Activated effector memory CD4-positive, alpha-beta T cell treated with Interleukin-2 at 50 U/mL for 16 hours (primary cell): ENCODE measurements around the gene NEIL1.
"Not testable (repeated sequence)": the region's sequence is repeated elsewhere in the genome, so short reads cannot be mapped to it uniquely, and the experiment has no call there.

Experiments
- DNase-seq: peaks from one replicate; pipeline ENCODE4 v3.0.0-alpha.2; 2020

The NEIL1 gene, protein sequence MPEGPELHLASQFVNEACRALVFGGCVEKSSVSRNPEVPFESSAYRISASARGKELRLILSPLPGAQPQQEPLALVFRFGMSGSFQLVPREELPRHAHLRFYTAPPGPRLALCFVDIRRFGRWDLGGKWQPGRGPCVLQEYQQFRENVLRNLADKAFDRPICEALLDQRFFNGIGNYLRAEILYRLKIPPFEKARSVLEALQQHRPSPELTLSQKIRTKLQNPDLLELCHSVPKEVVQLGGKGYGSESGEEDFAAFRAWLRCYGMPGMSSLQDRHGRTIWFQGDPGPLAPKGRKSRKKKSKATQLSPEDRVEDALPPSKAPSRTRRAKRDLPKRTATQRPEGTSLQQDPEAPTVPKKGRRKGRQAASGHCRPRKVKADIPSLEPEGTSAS

DNA sequence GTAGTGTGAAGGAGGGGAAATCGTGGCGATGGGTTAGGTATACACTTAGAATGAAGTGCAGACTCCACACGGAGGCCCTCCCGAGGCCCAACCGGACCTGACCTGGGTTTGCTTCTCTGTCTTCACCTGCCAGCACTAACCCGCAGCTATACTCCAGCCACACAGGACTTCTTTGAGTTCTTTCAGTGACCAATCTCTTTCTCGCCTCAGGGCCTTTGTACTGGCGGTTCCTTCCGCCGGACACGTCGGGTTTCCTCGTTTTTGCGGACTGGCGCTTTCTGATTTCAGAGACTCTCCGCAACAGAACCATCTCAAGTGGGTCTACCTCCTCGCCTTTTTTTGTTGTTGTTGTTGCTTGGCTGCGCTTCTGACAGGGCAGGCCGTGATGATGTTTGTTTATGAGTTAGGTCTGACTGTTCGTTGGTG, at the start of gene NEIL1:
Gene NEIL1, plus strand, starts transcription at position 244 of the 426 bp plus-strand sequence. CDS start 1,867 bp downstream, outside the sequence.
- DNase-seq, result no peak

- DNase-seq, result not testable (repeated sequence)
Measured at GRCh38 chr15:75298541-75299310, 48.1 kb upstream of the NEIL1 start.

DNA sequence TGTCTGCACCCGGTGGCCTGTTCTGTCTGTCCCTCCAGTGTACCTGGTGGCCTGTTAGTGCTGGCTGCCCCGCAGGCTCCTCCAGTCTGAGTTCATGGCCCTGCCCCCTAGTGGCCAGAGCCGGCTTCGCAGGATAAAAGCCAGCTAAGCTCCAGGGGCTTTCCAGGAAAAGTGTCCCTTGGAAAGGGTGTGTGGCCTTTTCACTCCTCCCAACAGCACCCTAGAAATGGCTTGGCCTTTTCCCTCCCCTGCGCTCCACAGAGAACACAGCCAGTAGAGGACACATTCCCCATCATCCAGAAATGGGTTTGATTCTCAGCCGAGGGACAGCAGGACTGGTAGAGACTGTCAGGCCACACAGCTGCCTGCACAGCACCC, 47.5 kb upstream of the NEIL1 start:
- peak; percentile 53 for DNase-seq

DNA sequence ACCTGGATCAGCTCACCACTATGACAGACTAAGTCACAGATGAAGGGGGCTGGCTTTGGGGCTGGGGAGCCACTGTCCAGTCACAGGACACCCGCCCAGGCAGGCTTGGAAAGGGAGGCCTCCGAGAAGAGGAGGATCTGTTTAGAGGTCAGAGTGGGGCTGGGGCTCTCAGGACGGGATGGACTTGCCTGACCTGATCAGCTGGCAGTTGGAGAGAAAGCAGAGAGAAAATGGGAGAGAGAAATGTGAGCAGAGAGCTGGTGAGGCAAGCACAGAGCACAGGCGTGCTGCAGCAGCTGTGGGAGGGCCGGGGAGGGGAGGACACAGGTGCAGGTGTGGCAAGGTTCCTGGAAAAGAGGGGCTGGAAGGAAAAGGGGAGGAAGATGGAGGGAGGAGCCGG, 46.8 kb upstream of the NEIL1 start:
- not testable (repeated sequence) for DNase-seq

DNA sequence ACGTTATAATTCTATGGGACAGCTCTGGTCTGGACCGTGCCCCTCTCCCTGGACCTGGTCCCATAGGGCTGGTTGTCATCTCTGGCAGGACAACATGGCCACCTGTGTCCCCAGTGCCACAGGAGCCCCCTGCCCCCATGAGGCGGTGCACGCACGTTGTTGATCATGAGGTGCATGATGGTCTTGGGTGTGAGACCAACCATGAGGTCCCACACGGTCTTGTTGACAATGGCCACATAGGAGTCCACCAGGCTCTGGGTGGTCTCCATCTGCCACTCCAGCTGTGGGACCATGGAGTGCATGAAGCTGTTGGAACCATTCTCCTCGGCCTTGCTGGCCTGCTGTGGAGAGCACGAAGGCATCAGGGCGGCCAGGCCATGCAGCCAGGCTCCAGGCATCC, 44.5 kb upstream of the NEIL1 start:
- no peak for DNase-seq

GRCh38 chr15:75302753-75303152, 44.1 kb upstream of the NEIL1 start:
- DNase-seq, result not testable (repeated sequence)

GRCh38 chr15:75306188-75306587, 40.7 kb upstream of the NEIL1 start:
- no peak for DNase-seq

DNA sequence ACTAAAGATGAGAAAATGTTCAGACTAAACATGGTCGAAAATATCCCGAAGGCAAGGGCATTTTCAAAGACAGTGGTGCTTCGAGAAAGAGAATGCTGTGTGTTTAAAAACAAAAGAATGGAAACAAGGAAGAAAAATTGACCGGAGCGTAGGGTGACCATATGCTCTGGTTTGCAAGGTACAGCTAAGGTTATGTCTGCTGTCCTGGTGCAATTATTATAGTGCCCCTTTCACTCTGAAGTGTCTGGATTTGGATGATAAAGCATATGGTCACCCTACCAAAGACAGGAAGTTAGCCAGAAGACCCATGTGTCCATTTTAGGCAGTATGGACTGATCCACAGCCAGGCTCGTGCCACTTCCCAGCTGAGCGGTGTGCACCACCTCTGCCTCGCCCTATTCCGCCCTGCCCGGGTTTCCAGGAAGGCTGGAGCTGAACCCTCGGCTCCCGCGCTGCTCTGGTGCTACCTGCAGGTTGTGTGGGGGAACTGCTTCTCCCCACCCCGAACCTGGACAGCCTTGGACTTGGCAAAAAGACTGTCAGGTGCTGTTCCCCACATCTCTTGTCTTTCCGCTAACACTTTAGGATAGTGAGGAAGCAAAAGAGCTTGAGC, 39.0 kb upstream of the NEIL1 start:
- DNase-seq, result no peak

- DNase-seq, result no peak
Measured at GRCh38 chr15:75309711-75310110, 37.1 kb upstream of the NEIL1 start.

- DNase-seq, result not testable (repeated sequence)
Measured at GRCh38 chr15:75312548-75312947, 34.3 kb upstream of the NEIL1 start.

DNA sequence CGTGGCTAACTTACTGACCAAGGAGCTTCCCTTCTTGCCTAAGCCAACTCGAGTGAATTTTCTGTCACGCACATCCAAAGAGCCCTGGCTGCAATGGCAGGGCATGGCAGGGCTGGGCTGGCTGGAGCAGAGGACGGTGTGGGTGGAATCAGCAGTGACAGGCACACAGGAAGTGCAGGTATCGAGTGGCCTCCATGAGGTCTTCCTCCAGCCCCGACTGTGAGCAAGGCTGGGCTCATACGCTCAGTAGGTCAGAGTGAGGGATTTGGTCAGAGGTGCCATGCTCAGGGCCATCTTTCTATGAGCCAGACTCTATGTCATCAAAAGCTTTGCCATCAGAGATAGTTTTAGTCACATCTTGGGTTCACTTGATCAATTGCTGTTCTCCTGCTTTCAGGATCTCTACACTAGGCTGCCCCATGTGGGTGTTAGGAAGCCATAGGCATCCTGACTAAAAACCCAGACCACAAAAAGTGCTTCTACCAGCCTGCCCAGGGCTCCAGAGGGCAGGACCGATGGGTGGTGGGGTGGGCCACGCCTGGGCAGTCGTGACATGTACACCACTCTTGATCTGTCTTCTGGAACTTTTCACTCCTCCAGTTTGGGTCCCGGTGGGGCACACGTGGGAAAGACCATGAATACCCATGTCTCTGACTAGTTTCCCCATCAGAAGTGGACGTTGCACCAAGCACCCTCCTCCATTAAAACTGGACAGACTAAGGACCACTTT, 33.6 kb upstream of the NEIL1 start:
- DNase-seq, result no peak

DNA sequence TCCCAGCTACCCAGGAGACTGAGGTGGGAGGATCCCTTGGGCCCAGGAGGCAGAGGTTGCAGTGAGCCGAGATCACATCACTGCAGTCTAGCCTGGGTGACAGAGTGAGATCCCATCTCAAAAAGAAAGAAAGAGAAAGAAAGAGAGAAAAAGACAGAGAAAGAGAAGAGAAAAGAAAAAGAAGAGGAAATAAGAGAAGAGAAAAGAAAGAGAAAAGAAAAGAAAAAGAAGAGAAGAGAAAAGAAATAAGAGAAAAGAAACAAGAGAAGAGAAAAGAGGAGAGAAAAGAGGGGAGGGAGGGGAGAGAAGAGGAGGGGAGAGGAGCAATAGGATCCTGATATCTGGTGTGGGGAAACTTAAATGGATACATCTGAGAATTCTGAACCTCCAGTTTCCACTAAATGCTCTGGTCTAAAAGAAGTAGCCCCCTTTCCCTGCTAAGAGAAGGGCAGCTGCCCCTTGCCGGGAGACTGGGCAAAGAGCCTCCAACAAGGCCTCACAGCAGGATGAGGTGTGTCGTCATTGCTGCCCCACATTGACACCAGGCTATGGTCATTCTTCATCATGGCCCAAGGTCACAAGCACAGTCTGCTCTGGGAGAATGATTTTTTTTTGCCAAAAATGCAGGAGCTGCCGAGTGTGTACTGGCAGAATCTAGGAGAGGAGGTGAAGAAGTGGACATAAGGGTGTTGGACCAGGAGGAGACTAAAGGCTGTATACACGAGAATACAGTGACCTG, 32.1 kb upstream of the NEIL1 start:
- no peak for DNase-seq

DNA sequence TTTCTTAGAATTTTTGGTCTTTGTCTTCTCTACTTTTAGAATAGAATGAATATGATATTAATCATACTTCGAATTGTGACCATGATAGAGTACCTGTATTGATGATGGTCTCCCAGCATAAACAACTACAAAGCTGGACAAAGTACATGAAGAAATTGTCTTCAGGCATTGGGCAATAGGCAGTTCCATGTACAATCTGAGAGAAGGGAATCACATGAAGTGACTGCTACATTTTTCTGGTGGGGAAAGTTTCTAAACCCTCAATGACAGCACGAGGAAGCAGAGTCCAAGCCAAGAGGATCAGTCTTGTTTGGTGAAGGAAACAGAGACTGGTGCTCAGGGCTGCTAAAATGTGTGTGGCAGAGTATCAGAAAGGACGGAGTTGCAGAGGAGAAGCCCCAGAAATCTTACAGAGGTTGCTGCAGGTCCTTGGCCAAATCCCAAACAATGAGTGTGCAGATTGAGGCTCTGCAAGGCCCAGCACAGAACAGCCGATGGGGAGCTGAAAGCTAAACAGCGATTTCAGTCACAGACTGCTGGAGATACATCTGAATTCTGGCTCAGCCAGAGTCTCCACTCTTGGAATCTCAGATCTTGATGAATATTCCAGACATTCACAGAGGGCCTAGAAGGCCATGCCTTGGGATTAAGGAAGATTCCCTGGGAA, 27.5 kb upstream of the NEIL1 start:
- DNase-seq, result not testable (repeated sequence)

DNA sequence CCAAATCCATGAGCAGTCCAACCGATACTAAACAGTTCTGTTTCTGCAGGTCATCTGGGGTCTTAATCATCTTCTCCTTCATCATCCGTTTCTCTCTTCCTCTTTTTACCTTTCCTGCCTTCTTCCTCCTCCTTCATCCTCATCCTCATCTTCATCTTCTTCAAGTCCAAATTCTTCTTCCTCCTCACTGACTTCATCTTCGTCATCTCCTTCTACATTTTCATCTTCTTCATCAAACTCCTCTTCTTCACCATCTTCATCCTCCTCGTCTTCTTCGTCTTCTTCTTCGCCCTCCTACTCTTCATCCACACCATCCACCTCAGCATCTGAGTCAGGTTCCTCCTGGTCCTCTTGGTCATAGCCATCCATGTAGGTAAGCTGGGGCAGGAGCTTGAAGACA, 25.1 kb upstream of the NEIL1 start:
- DNase-seq, result no peak

DNA sequence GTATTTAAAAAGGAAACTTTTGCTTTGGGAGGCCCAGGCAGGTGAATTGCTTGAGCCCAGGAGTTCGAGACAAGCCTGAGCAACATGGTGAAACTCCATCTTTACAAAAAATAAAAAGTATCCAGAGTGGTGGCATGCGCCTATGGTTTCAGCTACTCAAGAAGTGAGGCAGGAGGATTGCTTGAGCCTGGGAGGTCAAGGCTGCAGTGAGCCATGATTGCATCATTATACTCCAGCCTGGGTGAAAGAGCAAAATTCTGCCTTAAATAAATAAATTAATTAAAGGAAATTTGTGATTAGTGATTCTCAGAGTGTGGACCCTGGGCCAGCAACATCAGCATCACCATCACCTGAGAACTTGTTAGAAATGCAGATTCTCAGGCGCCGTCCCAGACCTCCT, 20.9 kb upstream of the NEIL1 start:
- DNase-seq, result no peak

DNA sequence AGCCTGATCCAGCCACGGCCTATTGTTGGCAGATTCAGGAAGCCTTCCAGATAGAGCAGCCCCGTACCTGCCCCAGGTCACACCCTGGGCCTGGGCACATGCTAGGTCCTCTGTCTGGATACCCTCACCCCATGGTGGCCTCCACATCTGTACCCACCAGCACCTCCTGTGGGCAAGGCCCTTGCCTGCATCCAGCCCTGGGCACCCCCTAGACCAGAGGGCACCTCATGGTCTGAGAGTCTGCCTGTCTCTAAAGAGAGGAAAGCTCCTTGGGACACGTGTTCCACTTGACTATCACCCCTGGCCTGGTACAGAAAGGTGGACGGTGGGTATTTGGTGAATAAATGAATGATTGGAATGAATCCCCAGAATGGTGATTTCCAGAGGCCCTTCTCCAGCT, 19.8 kb upstream of the NEIL1 start:
- DNase-seq, result no peak

GRCh38 chr15:75327491-75327890, 19.3 kb upstream of the NEIL1 start:
- no peak for DNase-seq

- DNase-seq, result no peak
Measured at GRCh38 chr15:75328493-75329314, 18.1 kb upstream of the NEIL1 start.

DNA sequence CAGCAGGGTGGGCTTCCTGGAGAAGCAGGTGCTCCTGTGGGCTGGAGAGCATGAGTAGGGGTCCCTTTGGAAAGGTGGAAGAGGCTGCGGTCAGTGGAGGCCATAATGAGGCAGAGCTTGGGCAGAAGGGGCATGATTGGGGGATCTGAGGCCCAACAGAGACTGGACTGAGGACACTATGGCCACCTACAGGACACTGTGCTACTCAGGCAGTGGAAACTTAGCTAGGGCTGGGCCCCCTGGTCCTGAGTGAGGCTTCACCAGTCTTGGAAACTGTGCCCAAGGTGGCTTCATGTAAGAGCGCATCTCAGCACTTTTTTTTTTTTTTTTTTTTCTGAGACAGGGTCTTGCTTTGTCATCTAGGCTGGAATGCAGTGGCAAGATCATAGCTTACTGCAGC, 17.3 kb upstream of the NEIL1 start:
- no peak for DNase-seq

DNA sequence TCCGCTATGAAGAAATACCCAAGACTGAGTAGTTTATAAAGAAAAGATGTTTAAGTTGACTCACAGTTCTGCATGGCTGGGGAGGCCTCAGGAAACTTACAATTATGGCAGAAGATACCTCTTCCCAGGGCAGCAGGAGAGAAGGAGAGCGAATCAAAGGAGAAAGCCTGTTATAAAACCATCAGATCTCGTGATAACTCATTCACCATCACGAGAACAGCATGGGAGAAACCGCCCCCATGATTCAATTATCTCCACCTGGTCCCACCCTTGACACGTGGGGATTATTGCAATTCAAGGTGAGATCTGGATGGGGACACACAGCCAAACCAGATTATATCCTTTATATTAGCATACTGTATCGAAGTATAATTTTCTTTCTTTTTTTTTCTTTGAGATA, 14.7 kb upstream of the NEIL1 start:
- DNase-seq, result not testable (repeated sequence)
